Thyroid gland (tissue), 4 donors: ENCODE measurements around the gene ADH7.

Experiments
- POLR2A ChIP-seq, 2 donors: fragments of 450-650 bp; IDR thresholded peaks; one replicate each; pipeline ENCODE4 v1.6.1; 2017; ENCODE audit warnings: antibody characterized with exemption in 2 of 2, mild to moderate bottlenecking in 2 of 2, moderate library complexity in 1 of 2
- TF ChIP-seq, protein P1 (sequence below), 6 experiments: fragments of 200-600 bp in 3 of 6; fragments of 450-650 bp in 3 of 6; sonication (generic) in 3 of 6; IDR thresholded peaks; one replicate each; pipeline ENCODE4 v1.5.1; 2016 to 2019; ENCODE audit warnings: antibody characterized with exemption in 6 of 6, mild to moderate bottlenecking in 2 of 6, inconsistent platforms in 1 of 6, moderate library complexity in 1 of 6

DNA sequence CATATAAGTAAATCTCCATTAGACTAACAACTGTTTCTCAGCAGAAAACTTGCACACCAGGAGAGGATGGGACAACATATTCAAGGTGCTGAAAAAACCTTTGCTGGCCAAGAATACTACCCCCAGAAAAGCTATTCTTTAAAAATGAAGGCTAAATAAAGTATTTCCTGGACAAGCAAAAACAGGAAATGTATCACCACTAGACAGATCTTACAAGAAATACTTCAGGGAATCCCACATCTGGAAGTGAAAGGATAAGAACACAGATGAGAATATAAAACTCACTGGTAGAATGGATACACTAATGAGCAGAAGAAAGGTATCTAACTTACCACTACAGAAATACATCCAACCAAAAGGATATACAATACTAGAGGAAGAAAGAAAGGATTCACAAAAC lies 55.6 kb downstream of the ADH7 start:
- TF ChIP-seq, protein P1, sequence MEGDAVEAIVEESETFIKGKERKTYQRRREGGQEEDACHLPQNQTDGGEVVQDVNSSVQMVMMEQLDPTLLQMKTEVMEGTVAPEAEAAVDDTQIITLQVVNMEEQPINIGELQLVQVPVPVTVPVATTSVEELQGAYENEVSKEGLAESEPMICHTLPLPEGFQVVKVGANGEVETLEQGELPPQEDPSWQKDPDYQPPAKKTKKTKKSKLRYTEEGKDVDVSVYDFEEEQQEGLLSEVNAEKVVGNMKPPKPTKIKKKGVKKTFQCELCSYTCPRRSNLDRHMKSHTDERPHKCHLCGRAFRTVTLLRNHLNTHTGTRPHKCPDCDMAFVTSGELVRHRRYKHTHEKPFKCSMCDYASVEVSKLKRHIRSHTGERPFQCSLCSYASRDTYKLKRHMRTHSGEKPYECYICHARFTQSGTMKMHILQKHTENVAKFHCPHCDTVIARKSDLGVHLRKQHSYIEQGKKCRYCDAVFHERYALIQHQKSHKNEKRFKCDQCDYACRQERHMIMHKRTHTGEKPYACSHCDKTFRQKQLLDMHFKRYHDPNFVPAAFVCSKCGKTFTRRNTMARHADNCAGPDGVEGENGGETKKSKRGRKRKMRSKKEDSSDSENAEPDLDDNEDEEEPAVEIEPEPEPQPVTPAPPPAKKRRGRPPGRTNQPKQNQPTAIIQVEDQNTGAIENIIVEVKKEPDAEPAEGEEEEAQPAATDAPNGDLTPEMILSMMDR (IDR thresholded peaks at IDR 0.05), result no peak
- TF ChIP-seq POLR2A (IDR thresholded peaks at IDR 0.05), result no peak
